Epithelial cell of esophagus (primary cell): ENCODE measurements around the gene CLIC1.

Source experiments
- DNase-seq: peaks from one replicate; pipeline ENCODE4 v3.0.0; 2010; ENCODE audit warnings: low read depth
- H3K4me3 ChIP-seq: 2 replicates; pipeline ENCODE4 v1.5.1; 2011; ENCODE audit warnings: mild to moderate bottlenecking, low read length, control low read depth
- TF ChIP-seq, protein P1 (sequence below): IDR thresholded peaks from 2 replicates; pipeline ENCODE4 v1.5.1; 2011; ENCODE audit warnings: low read depth, mild to moderate bottlenecking, low read length, control low read depth, inconsistent platforms; ENCODE audit not compliant: insufficient read depth; ENCODE audit errors: missing control alignments

Gene CLIC1

DNA sequence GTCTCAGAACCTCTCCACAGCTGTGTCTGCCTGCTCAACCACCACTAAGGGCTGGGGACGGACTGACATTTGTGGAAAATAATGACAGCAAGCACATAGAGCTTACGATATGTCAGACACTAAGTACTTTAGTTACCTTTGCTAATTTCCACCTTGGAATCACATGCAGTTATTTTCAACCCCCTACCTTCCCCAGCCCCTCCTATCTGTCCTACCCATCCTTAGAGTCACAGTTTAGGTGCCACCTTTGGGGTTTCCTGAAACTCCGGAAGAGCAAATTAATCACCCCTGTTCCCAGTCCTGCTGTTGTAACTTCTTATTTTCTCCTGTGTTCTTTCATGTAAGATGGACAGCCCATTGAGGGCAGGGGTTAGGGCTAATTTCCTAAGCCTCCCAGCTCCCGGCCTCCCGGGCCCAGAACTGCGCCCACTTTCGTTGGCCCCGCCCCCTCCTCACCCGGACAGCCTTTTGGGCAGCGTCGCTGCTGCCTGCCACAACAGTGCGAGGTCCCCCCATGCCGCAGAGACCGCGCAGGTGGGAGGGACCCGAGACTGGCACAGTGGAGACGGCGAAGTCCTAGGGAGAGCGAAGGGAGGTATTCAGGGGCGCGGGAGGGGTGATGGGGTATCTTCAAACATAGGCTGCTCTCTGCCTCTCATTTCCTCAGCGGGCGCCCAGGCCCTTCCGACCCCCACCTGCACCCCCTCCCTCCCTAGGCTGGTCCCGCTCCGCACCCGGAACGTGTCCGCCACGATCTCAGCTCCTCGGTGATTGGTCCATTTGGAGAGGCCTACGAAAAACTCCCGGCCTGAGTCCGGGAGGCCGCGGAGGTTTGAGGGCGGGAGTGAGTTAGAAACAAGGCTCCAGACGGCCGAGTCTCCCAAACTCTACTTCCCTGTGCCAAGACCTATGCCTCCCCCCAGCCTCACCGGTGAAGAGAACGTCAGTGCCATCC lies 8.3 kb downstream of the CLIC1 start:
- DNase-seq: no peak
- TF ChIP-seq, protein P1, sequence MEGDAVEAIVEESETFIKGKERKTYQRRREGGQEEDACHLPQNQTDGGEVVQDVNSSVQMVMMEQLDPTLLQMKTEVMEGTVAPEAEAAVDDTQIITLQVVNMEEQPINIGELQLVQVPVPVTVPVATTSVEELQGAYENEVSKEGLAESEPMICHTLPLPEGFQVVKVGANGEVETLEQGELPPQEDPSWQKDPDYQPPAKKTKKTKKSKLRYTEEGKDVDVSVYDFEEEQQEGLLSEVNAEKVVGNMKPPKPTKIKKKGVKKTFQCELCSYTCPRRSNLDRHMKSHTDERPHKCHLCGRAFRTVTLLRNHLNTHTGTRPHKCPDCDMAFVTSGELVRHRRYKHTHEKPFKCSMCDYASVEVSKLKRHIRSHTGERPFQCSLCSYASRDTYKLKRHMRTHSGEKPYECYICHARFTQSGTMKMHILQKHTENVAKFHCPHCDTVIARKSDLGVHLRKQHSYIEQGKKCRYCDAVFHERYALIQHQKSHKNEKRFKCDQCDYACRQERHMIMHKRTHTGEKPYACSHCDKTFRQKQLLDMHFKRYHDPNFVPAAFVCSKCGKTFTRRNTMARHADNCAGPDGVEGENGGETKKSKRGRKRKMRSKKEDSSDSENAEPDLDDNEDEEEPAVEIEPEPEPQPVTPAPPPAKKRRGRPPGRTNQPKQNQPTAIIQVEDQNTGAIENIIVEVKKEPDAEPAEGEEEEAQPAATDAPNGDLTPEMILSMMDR: no peak
- H3K4me3 ChIP-seq: no peak overlapping the region

DNA sequence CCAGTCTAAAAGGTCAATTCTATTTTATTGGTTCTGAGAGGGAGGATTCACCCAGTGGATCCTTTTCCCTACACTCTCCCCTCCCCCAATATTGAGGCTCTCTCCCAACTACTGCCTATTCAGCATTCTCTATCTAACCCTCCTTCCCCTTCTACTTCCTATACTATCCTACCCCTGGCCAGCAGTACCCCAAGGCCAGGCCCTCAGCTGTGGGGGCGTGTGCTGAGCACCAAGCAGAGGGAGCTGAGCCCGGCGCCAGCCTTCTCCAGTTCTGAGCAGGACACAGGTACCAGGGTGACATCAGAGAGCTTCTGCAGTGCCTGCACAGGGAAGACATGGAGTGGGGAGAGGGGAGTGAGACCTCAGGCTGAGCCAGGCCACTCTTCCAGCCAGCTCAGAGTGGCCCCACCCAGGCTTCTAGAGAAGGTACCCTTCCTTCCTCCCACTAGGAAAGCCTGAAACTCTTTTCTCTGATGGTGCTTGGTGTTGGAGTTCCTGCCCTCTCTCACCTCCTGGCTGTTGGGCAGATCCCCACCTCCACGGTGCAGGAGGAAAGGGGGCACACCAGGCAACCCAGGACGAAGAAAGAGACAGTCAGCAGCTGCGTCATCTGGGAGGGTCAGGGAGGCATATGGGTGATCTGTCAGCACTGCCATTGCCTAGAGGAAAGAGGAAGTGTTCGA lies 9.2 kb downstream of the CLIC1 start:
- no peak overlapping the region for H3K4me3 ChIP-seq
- TF ChIP-seq, protein P1: no peak
- no peak for DNase-seq

DNA sequence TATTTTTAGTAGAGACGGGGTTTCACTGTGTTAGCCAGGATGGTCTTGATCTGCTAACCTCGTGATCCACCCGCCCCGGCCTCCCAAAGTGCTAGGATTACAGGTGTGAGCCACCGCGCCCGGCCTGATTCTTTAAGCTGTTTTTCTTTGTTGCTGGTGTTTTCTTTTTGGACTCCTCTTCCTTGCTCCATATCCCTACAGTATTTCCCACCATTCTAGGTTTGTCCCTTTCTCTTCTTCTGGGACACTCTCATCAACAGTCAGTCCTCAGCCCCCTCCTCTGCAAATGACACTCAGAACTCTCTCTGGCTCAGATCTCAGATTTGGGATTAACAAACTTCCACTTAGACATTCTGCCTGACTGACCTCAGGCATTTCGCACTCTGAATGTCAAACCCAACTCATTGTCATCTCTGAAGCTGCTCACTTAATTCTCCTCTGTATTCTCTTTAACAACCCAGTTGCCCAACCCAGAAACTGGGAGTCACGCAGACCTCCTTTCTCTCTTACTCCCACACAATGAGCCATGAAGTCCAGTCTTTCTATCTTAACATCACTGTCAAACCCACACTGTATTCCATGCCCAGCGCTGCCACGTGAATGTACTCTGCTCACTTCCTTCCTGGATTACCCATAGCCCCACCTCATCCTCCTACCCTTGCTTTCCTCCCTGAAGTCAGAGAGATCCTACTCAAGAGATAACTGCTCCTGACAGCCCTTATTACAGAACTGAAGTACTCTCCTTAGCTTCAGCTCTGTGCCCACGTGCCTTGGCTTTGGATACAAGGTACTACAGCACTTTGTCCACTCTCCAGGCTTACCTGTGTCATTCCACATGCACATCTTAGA lies 10.6 kb downstream of the CLIC1 start:
- no peak overlapping the region for H3K4me3 ChIP-seq
- DNase-seq: peak; percentile 16
- TF ChIP-seq, protein P1: no peak

DNA sequence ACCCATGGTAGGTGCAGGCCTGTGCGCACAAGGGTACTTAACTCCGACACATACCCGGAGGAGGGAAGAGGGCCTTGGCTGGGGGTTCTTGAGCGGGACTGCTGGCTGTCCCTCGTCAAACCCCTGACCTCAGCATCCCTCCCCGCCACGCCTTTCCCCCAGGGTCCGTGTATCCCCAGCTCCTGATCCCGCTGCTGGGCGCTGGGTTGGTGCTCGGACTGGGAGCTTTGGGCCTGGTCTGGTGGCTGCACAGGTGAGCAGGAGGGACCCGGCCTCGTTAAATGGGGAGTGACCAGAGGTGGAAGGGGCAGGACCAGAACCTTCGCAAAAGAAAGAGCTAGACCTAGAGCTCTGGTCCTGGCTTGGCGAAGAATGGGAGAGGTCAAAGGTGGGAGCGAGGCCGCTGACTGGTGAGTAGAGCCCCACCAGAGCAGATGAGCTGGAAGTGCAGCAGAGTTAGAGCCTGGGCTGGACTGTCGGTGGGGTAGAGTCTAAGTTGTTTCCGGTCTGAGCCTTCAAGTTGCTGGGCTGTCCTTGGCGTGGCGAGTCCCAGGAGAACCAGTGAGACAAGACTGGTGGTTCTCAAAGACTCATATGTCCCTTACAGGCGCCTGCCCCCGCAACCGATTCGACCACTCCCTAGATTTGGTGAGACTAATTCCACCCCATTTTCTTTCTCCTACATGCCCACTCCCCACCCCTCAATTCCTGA lies 12.2 kb downstream of the CLIC1 start:
- TF ChIP-seq, protein P1: no peak
- H3K4me3 ChIP-seq: no peak overlapping the region
- no peak for DNase-seq

DNA sequence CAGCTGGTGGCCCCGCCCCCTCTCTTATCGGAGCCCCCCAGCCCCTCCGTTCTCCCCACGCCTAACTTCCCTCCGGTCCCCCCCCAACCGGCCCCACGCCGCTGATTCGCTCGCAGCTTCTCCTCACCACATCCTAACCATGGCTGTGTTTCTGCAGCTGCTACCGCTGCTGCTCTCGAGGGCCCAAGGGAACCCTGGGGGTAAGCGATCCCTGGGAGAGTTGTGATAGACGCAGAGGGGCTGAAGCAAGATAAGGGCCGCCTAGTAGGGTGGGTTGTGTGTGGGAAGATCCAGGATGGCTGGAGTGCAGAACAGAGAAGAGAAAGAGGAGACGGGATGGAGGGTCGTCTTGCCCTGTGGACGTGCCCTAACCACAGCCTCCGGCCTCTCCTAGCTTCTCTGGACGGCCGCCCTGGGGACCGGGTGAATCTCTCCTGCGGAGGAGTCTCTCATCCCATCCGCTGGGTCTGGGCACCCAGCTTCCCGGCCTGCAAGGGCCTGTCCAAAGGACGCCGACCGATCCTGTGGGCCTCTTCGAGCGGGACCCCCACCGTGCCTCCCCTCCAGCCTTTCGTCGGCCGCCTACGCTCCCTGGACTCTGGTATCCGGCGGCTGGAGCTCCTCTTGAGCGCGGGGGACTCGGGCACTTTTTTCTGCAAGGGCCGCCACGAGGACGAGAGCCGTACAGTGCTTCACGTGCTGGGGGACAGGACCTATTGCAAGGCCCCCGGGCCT lies 12.9 kb downstream of the CLIC1 start, which contains the start of gene MPIG6B:
Gene MPIG6B, plus strand, starts transcription at position 129 of the 735 bp plus-strand sequence. Its CDS starts 11 bp downstream, at position 140.
- no peak within 1 kb of the TSS for H3K4me3 ChIP-seq
- DNase-seq: no peak
- TF ChIP-seq, protein P1: no peak
